ENCODE measurements around the gene CHST9. TPM values are rescaled to one million over a fixed set of nuclear protein-coding genes. Genes with fewer than 3 reads are reported as not detected.

Gene CHST9
- total RNA-seq: not detected in 2 replicates

GRCh38 chr18:27185025-27185763 lies at the start of gene CHST9:
Gene CHST9 (minus strand): TSS chr18:27185308. CDS start chr18:27142809, 42,499 bp downstream.

GRCh38 chr18:26865557-26865956 lies 319.6 kb downstream of the CHST9 start, which contains the start of gene AQP4:
Gene AQP4 (minus strand): TSS chr18:26865707. CDS start chr18:26865689, 18 bp downstream.

Data from cardiac ventricle fibroblast (primary cell).